SU-DHL-6 (cell line): ENCODE data around the gene ACER3.
A peak's percentile ranks its signal among the peaks of the same experiment; 100 is the strongest.

ENCODE experiments used
- H2AFZ ChIP-seq: fragments of 200-600 bp; sonication (generic); 2 replicates; pipeline ENCODE4 v1.6.1; 2014; ENCODE audit warnings: low read depth, mild to moderate bottlenecking, moderate library complexity, mixed read lengths, antibody characterized with exemption, low read length; ENCODE audit not compliant: severe bottlenecking
- H3F3A ChIP-seq: fragments of 200-600 bp; shearing (Covaris generic); 2 replicates; pipeline ENCODE4 v1.6.0; 2016; ENCODE audit warnings: antibody characterized with exemption, mild to moderate bottlenecking; ENCODE audit not compliant: insufficient read depth
- H3K27ac ChIP-seq: fragments of 200-600 bp; sonication (generic); 2 replicates; pipeline ENCODE4 v1.5.1; 2016; ENCODE audit warnings: low read depth, mild to moderate bottlenecking, low read length, moderate library complexity, mixed read lengths
- H3K27me3 ChIP-seq: fragments of 200-600 bp; sonication (generic), shearing (Covaris generic); 2 replicates; pipeline ENCODE4 v1.6.0; 2014; ENCODE audit warnings: mild to moderate bottlenecking, low read length
- H3K36me3 ChIP-seq: fragments of 200-600 bp; sonication (generic); 2 replicates; pipeline ENCODE4 v1.6.1; 2014; ENCODE audit warnings: mild to moderate bottlenecking, low read length, mixed read lengths
- H3K4me2 ChIP-seq: fragments of 300-600, 200-600 bp; shearing (Covaris generic), sonication (generic); 2 replicates; pipeline ENCODE4 v1.6.0; 2014; ENCODE audit warnings: low read length, low read depth, mild to moderate bottlenecking; ENCODE audit not compliant: poor library complexity, severe bottlenecking
- H3K4me3 ChIP-seq: fragments of 200-600 bp; sonication (generic); 2 replicates; pipeline ENCODE4 v1.5.1; 2014; ENCODE audit warnings: antibody characterized with exemption, low read length, mild to moderate bottlenecking, mixed read lengths; ENCODE audit not compliant: insufficient read depth, poor library complexity, severe bottlenecking
- H3K79me2 ChIP-seq: fragments of 200-600 bp; sonication (generic); 2 replicates; pipeline ENCODE4 v1.6.1; 2014; ENCODE audit warnings: mild to moderate bottlenecking, low read length, moderate library complexity; ENCODE audit not compliant: insufficient read depth
- H3K9ac ChIP-seq: fragments of 200-600 bp; sonication (generic); 2 replicates; pipeline ENCODE4 v1.7.0; 2014; ENCODE audit warnings: mild to moderate bottlenecking, low read length
- H3K9me2 ChIP-seq: fragments of 200-600 bp; sonication (generic); replicated peaks from 2 replicates; pipeline ENCODE4 v1.6.1; 2014; ENCODE audit warnings: low read length; ENCODE audit not compliant: insufficient read depth
- H3K9me3 ChIP-seq: fragments of 200-600 bp; sonication (generic); 2 replicates; pipeline ENCODE4 v1.6.1; 2014; ENCODE audit warnings: low read length, mixed read lengths; ENCODE audit not compliant: insufficient read depth
- H4K20me1 ChIP-seq: fragments of 200-600 bp; sonication (generic); 2 replicates; pipeline ENCODE4 v1.6.1; 2014; ENCODE audit warnings: low read depth, mild to moderate bottlenecking, antibody characterized with exemption, low read length, moderate library complexity, mixed read lengths
- EZH2phosphoT487 ChIP-seq: fragments of 200-600 bp; sonication (generic), shearing (Covaris generic); conservative IDR thresholded peaks from 2 replicates; pipeline ENCODE4 v1.6.1; 2018; ENCODE audit warnings: mild to moderate bottlenecking, antibody characterized with exemption, low read length, moderate library complexity, mixed read lengths
- TF ChIP-seq, protein P1 (sequence below): fragments of 200-600 bp; sonication (generic); IDR thresholded peaks from one replicate; pipeline ENCODE4 v1.5.1; 2017; ENCODE audit warnings: antibody characterized with exemption, mild to moderate bottlenecking, low read length, moderate library complexity; ENCODE audit not compliant: insufficient read depth, poor library complexity, severe bottlenecking

ACER3 gene

DNA sequence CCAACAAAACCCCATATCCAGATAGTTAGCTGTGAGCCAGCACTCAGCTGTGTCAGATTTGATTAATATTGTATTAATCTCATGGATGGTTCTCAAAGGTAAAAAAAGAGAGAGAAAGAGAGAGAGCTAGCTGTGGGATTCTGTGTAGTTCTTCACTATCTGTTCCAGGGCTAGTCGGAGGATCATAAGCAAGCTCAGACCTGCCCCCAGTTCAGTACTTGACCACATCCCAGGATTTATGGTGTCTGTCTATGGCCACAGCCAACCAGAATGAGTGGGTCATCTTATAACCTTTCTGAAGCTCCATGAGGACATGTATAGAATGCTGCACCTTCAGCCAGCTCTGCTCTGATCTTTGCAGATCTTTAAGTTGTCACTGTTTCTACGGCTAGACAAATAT is 160.0 kb downstream of the ACER3 start:
- Histone ChIP-seq H3K27me3 (no peaks in the 10 kb centered on the region), H4K20me1 (no peaks in the 10 kb centered on the region), H3K4me3 (no peak overlapping the region), H3F3A (no peaks in the 10 kb centered on the region), H3K9me3 (no peaks in the 10 kb centered on the region), H3K4me2 (no peak overlapping the region), H3K36me3 (no peaks in the 10 kb centered on the region), H3K9me2 (no peaks in the 10 kb centered on the region), H3K79me2 (no peaks in the 10 kb centered on the region), H3K9ac (no peak overlapping the region), H2AFZ (no peak overlapping the region), H3K27ac (no peak overlapping the region)
- no peak for TF ChIP-seq EZH2phosphoT487

DNA sequence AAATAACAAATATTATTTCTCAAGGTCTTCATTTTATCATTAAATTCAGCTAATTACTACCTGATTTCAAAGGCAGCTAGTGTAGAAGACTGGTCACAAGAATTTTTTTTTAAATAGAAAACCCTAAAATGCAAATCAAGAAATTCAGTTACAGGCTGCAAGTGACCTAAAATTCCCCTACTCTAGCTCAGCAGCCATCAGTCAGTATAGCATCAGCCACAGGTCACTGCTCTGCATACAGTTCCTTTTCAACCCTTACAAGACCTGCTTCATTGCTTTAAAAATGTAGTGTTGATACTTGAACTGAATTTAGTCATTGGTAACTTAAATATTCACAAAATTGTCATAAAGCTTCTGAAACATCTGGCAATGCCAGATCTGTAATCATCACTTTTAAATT is 164.0 kb downstream of the ACER3 start:
- Histone ChIP-seq H4K20me1 (no peaks in the 10 kb centered on the region), H3K27ac (peak overlapping the region; percentile 8; the same call in 1 of the 2 replicates), H2AFZ (no peak overlapping the region), H3K4me2 (no peak overlapping the region), H3F3A (no peaks in the 10 kb centered on the region), H3K79me2 (no peaks in the 10 kb centered on the region), H3K4me3 (no peak overlapping the region), H3K9me3 (no peaks in the 10 kb centered on the region), H3K36me3 (no peaks in the 10 kb centered on the region), H3K9me2 (no peaks in the 10 kb centered on the region), H3K9ac (no peak overlapping the region), H3K27me3 (no peaks in the 10 kb centered on the region)
- TF ChIP-seq, protein P1, sequence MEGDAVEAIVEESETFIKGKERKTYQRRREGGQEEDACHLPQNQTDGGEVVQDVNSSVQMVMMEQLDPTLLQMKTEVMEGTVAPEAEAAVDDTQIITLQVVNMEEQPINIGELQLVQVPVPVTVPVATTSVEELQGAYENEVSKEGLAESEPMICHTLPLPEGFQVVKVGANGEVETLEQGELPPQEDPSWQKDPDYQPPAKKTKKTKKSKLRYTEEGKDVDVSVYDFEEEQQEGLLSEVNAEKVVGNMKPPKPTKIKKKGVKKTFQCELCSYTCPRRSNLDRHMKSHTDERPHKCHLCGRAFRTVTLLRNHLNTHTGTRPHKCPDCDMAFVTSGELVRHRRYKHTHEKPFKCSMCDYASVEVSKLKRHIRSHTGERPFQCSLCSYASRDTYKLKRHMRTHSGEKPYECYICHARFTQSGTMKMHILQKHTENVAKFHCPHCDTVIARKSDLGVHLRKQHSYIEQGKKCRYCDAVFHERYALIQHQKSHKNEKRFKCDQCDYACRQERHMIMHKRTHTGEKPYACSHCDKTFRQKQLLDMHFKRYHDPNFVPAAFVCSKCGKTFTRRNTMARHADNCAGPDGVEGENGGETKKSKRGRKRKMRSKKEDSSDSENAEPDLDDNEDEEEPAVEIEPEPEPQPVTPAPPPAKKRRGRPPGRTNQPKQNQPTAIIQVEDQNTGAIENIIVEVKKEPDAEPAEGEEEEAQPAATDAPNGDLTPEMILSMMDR, result no peak
- no peak for TF ChIP-seq EZH2phosphoT487

DNA sequence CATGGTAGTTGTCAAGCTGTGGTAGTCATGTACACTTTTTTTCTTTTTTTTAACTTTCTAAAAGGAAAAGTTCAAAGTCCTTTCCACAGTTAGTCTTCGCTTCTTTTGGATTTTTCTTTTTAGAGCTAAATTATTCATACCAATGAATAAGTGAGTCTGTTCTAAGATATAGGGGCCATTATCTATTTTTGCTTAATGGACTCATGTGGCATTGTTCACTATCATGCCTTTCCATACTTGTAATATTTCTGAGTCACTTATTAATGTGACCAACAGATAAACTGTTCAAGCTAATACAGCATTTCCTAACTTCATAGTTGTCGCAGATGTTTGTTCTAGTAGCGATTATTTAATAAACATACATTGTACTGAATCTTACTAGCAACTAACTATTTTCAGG is 165.5 kb downstream of the ACER3 start:
- Histone ChIP-seq H3K27ac (no peak overlapping the region), H3K36me3 (no peaks in the 10 kb centered on the region), H3K9me3 (no peaks in the 10 kb centered on the region), H2AFZ (no peak overlapping the region), H3K79me2 (no peaks in the 10 kb centered on the region), H3F3A (no peaks in the 10 kb centered on the region), H3K9me2 (no peaks in the 10 kb centered on the region), H4K20me1 (no peaks in the 10 kb centered on the region), H3K27me3 (no peaks in the 10 kb centered on the region), H3K4me2 (no peak overlapping the region), H3K4me3 (no peak overlapping the region), H3K9ac (no peak overlapping the region)
- no peak for TF ChIP-seq EZH2phosphoT487
- TF ChIP-seq, protein P1, result no peak

DNA sequence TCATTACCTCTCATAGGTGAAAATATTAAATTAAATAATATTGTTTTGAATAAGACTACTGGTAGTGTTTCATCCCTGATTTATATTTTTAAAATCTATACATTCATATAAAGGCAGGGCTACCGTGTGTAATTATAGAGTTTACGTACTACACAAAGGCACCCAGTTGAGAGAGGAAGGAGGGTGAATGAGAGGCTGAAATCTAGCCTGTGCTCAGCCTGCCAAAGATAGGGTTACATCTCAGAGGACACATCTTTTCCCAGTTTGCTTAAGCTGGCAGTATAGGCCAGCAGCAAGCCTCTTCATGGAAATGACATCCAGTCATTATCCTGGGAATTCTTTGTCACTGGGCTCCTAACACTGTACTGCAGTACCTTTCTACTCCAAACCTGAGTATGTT is 166.0 kb downstream of the ACER3 start:
- Histone ChIP-seq H3K27ac (no peak overlapping the region), H3K79me2 (no peaks in the 10 kb centered on the region), H3K4me2 (no peak overlapping the region), H3K36me3 (no peaks in the 10 kb centered on the region), H3K9ac (no peak overlapping the region), H3K4me3 (no peak overlapping the region), H3F3A (no peaks in the 10 kb centered on the region), H4K20me1 (no peaks in the 10 kb centered on the region), H3K9me3 (no peaks in the 10 kb centered on the region), H3K9me2 (no peaks in the 10 kb centered on the region), H2AFZ (no peak overlapping the region), H3K27me3 (no peaks in the 10 kb centered on the region)
- TF ChIP-seq, protein P1, result no peak
- no peak for TF ChIP-seq EZH2phosphoT487
